Endothelial cell of umbilical vein (primary cell): ENCODE data around the gene TNNI3K. TPM values are rescaled to one million over a fixed set of nuclear protein-coding genes. Genes with fewer than 3 reads are reported as not detected.

Source experiments
- BruUV-seq: library from RNA; stranded (reverse); fragments of 400-500 nt; replicated peaks from 2 replicates; lab custom pipeline; 2021; lab: Mats Ljungman, UMichigan
- CTCF ChIA-PET: fragments of 300-600, 350-600 bp; sonication (Branson Sonifier 250); formaldehyde crosslinking; loops from one replicate; lab custom pipeline; 2021; ENCODE audit warnings: antibody characterized with exemption, inconsistent platforms; lab: Charles Lee
- POLR2A ChIA-PET: fragments of 300-600, 350-600 bp; sonication (Branson Sonifier 250); formaldehyde crosslinking; loops from one replicate; lab custom pipeline; 2021; ENCODE audit warnings: antibody characterized with exemption, inconsistent platforms; lab: Charles Lee
- DNase-seq: peaks from one replicate; pipeline ENCODE4 v3.0.0-alpha.2; 2011; ENCODE audit warnings: low read depth, low spot score
- FAIRE-seq: peaks from 2 replicates; lab custom pipeline; 2011; peaks lifted over from hg19 to GRCh38; lab: Jason Lieb, UNC
- H2AFZ ChIP-seq: 2 replicates; pipeline ENCODE4 v1.6.0; 2012; ENCODE audit warnings: low read depth, low read length, control low read depth, inconsistent platforms
- H3K27ac ChIP-seq: 2 replicates; pipeline ENCODE4 v1.5.1; 2011; ENCODE audit warnings: low read depth, mild to moderate bottlenecking, control low read depth, low read length, moderate library complexity; ENCODE audit not compliant: insufficient read depth
- H3K27me3 ChIP-seq, 2 experiments: 2 replicates each; pipeline versions ENCODE4 v1.6.0 to v1.6.1; 2011; ENCODE audit warnings: low read length in 2 of 2, mixed read lengths in 1 of 2; ENCODE audit not compliant: control insufficient read depth in 2 of 2, insufficient read depth in 2 of 2
- H3K36me3 ChIP-seq, 2 experiments: 2 replicates in 1 of 2; 3 replicates in 1 of 2; pipeline ENCODE4 v1.5.1; 2011; ENCODE audit warnings: low read length in 2 of 2, mild to moderate bottlenecking in 1 of 2, moderate library complexity in 1 of 2; ENCODE audit not compliant: control insufficient read depth in 2 of 2, insufficient read depth in 2 of 2; ENCODE audit errors: extremely low read depth in 1 of 2
- H3K4me1 ChIP-seq: 3 replicates; pipeline ENCODE4 v1.5.1; 2011; ENCODE audit warnings: mild to moderate bottlenecking, low read length; ENCODE audit not compliant: control insufficient read depth, insufficient read depth; ENCODE audit errors: extremely low read depth
- H3K4me2 ChIP-seq: 2 replicates; pipeline ENCODE4 v1.6.1; 2011; ENCODE audit warnings: low read length, control low read depth, mixed read lengths; ENCODE audit not compliant: insufficient read depth
- H3K4me3 ChIP-seq, 3 experiments: fragments of 200-600 bp in 1 of 3; sonication (generic), shearing (Covaris generic) in 1 of 3; replicated peaks in 1 of 3; 2 replicates each; pipeline ENCODE4 v1.5.1; 2011 to 2016; ENCODE audit warnings: control low read depth in 3 of 3, low read length in 3 of 3, mild to moderate bottlenecking in 2 of 3, inconsistent platforms in 1 of 3, low read depth in 1 of 3, moderate library complexity in 1 of 3; ENCODE audit not compliant: insufficient read depth in 1 of 3
- H3K79me2 ChIP-seq: 2 replicates; pipeline ENCODE4 v1.6.0; 2012; ENCODE audit warnings: low read length, inconsistent platforms; ENCODE audit not compliant: control insufficient read depth, insufficient read depth
- H3K9ac ChIP-seq: replicated peaks from 2 replicates; pipeline ENCODE3; 2011; ENCODE audit warnings: low read length, control low read depth; ENCODE audit not compliant: insufficient read depth; ENCODE audit errors: extremely low read depth
- H3K9me1 ChIP-seq: replicated peaks from 3 replicates; pipeline ENCODE4 v1.6.0; 2011; ENCODE audit warnings: mild to moderate bottlenecking, low read length; ENCODE audit not compliant: control insufficient read depth, insufficient read depth; ENCODE audit errors: extremely low read depth
- H3K9me3 ChIP-seq: replicated peaks from 2 replicates; pipeline ENCODE4 v1.5.1; 2012; ENCODE audit warnings: low read length, inconsistent platforms; ENCODE audit not compliant: control insufficient read depth, insufficient read depth
- H4K20me1 ChIP-seq: replicated peaks from 2 replicates; pipeline ENCODE3; 2011; ENCODE audit warnings: mild to moderate bottlenecking, low read length; ENCODE audit not compliant: control insufficient read depth, insufficient read depth; ENCODE audit errors: extremely low read depth
- CTCF ChIP-seq, 2 donors: IDR thresholded peaks; 1 replicate in 1 of 2; 2 replicates in 1 of 2; pipeline ENCODE4 v1.5.1; 2011; ENCODE audit warnings: low read length in 2 of 2, mild to moderate bottlenecking in 2 of 2, moderate library complexity in 2 of 2, control low read depth in 1 of 2, inconsistent platforms in 1 of 2, low read depth in 1 of 2; ENCODE audit not compliant: insufficient read depth in 1 of 2; ENCODE audit errors: extremely low read depth in 1 of 2
- EZH2 ChIP-seq: IDR thresholded peaks from 2 replicates; pipeline ENCODE4 v1.6.1; 2012; ENCODE audit warnings: borderline replicate concordance, low read depth, mild to moderate bottlenecking, moderate library complexity, low read length, inconsistent platforms; ENCODE audit not compliant: severe bottlenecking
- FOS ChIP-seq: IDR thresholded peaks from 2 replicates; pipeline ENCODE4 v1.6.1; 2011; ENCODE audit warnings: mild to moderate bottlenecking, low read length, moderate library complexity, borderline replicate concordance; ENCODE audit not compliant: insufficient read depth
- GATA2 ChIP-seq: IDR thresholded peaks from 2 replicates; pipeline ENCODE4 v1.7.0; 2011; ENCODE audit warnings: low read depth, mild to moderate bottlenecking, moderate library complexity, mixed read lengths, low read length; ENCODE audit not compliant: insufficient read length, insufficient read depth
- JUN ChIP-seq: IDR thresholded peaks from 2 replicates; pipeline ENCODE4 v1.6.1; 2011; ENCODE audit warnings: borderline replicate concordance, low read depth; ENCODE audit not compliant: insufficient read length, insufficient read depth
- MAX ChIP-seq: IDR thresholded peaks from 2 replicates; pipeline ENCODE4 v1.6.1; 2011; ENCODE audit not compliant: insufficient read depth, insufficient read length
- MYC ChIP-seq: IDR thresholded peaks from one replicate; pipeline ENCODE4 v1.6.1; 2011; ENCODE audit warnings: mild to moderate bottlenecking, low read depth, low read length
- POLR2A ChIP-seq: IDR thresholded peaks from 2 replicates; pipeline ENCODE4 v1.6.1; 2012; ENCODE audit warnings: low read depth, mild to moderate bottlenecking, control low read depth, low read length
- POLR2AphosphoS5 ChIP-seq: IDR thresholded peaks from 2 replicates; pipeline ENCODE4 v1.6.1; 2012; ENCODE audit warnings: low read depth, mild to moderate bottlenecking, control low read depth, low read length, moderate library complexity; ENCODE audit not compliant: insufficient read depth
- dilution Hi-C: fragments of 300-500 bp; cut with MboI; formaldehyde crosslinking; loops from one replicate; pipeline ENCODE4 v1.15.0; 2019; ENCODE audit warnings: low sequenced_read_pairs; ENCODE audit not compliant: extremely low pct_ligation_motif_present
- intact Hi-C: fragments of 100-400 bp; cut with micrococcal nuclease; formaldehyde crosslinking; loops from one replicate; pipeline ENCODE4 v1.10.0; 2022
- polyA plus RNA-seq, 4 experiments: library from polyadenylated mRNA; depleted of rRNA in 3 of 4; stranded (reverse) in 3 of 4; unstranded in 1 of 4; fragments of >200 nt; gene quantifications; 2 replicates each; pipeline versions ENCODE4 v1.2.1 to v1.2.3, GENCODE V29; 2011 to 2012; ENCODE audit warnings: missing spikeins in 1 of 4
- total RNA-seq: library from RNA; stranded (reverse); gene quantifications from 2 replicates; pipeline ENCODE4 v1.2.3, GENCODE V29; 2021

TNNI3K gene
- total and polyA plus RNA-seq, 2 donors (not counting 3 experiments of a cell fraction or from before 2014, with no cell fraction given): 0.69 TPM; not detected in 1

- H3K79me2 ChIP-seq: no peaks in the 10 kb centered on the region
- H3K9me3 ChIP-seq: no peaks in the 10 kb centered on the region
- dilution Hi-C loops (no loop called here), intact Hi-C loops (no loop called here)
- no TSS peak for BruUV-seq
- FAIRE-seq: no peak
- no peaks in the 10 kb centered on the region for H4K20me1 ChIP-seq
- no peak overlapping the region for H3K27ac ChIP-seq
- no peak overlapping the region for H3K9ac ChIP-seq
- no peak overlapping the region for H3K4me3 ChIP-seq
- no peak overlapping the region for H2AFZ ChIP-seq
- ChIA-PET CTCF (no interaction called here), POLR2A (no interaction called here)
- TF ChIP-seq POLR2A (no peak), GATA2 (no peak), FOS (no peak), POLR2AphosphoS5 (no peak), CTCF (IDR thresholded peaks at IDR 0.05; ENCODE audit: extremely low read depth in 1 of 2, insufficient read depth in 1 of 2, low read depth in 1 of 2, low read length in 2 of 2) (no peak), MYC (no peak), MAX (no peak), JUN (no peak), EZH2 (no peak)
- no peaks in the 10 kb centered on the region for H3K9me1 ChIP-seq
- no peak for DNase-seq
- no peaks in the 10 kb centered on the region for H3K27me3 ChIP-seq
- no peaks in the 10 kb centered on the region for H3K36me3 ChIP-seq
- H3K4me2 ChIP-seq: no peak overlapping the region
- H3K4me1 ChIP-seq: no peaks in the 10 kb centered on the region
These were observed 269.8 kb downstream of the TNNI3K start for GRCh38 chr1:74504933-74505512.
